T47D (cell line): ENCODE measurements around the gene TK2.
A peak's percentile ranks its signal among the peaks of the same experiment; 100 is the strongest.
"Not testable (repeated sequence)": the region's sequence is repeated elsewhere in the genome, so short reads cannot be mapped to it uniquely, and the experiment has no call there.

Experiments
- DNase-seq, 2 experiments: peaks; one replicate each; pipeline versions ENCODE4 v3.0.0 to v3.0.0-alpha.2; 2011 to 2012; ENCODE audit warnings: low read depth in 1 of 2, low spot score in 1 of 2
- JUND ChIP-seq: IDR thresholded peaks from 2 replicates; pipeline ENCODE4 v1.6.1; 2012; ENCODE audit warnings: low read depth
- in situ Hi-C: cut with HindIII; loops from 2 replicates; pipeline ENCODE4 v1.10.0; 2016; ENCODE audit warnings: low sequenced_read_pairs, low pct_unique_long_range_greater_than_20kb

The TK2 gene

GRCh38 chr16:66510711-66511601, 39.0 kb downstream of the TK2 start:
- DNase-seq = peak in 1 of 2 experiments; percentile 59
- no peak for TF ChIP-seq JUND
- in situ Hi-C loops = no loop called here

DNA sequence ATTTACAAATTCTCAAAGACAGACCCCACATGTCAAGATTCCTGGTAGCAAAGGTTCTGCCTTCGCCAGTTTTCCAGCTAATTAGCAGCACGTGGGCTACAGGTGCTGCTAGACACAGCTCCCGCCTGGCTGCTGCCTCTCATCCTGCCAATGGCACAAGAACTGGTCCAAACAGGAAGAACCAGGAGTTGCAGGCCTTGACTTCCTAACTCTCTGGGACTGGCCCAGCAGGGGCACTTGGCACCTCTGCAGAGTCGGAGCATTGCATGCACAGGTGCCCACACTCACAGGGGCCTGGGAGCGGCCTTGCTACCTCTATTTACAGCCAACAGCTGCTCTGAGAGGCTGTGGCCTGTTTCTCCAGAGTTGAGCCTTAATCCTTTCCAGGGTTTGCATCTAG, 39.6 kb downstream of the TK2 start:
- TF ChIP-seq JUND = no peak
- peak in 1 of 2 experiments; percentile 56 for DNase-seq
- in situ Hi-C loops = no loop called here

GRCh38 chr16:66509576-66509975, 40.3 kb downstream of the TK2 start:
- DNase-seq = no peak
- in situ Hi-C loops = no loop called here
- no peak for TF ChIP-seq JUND

GRCh38 chr16:66508914-66509496, 40.9 kb downstream of the TK2 start:
- no peak for TF ChIP-seq JUND
- no peak for DNase-seq
- in situ Hi-C loops = no loop called here

- in situ Hi-C loops = no loop called here
- peak in 1 of 2 experiments; percentile 86 for DNase-seq
- peak; percentile 26; the same call in 1 of the 2 replicates for TF ChIP-seq JUND
Measured at GRCh38 chr16:66508248-66508913, 41.5 kb downstream of the TK2 start.

- DNase-seq = no peak
- TF ChIP-seq JUND = no peak
- in situ Hi-C loops = no loop called here
Measured at GRCh38 chr16:66507731-66508239, 42.1 kb downstream of the TK2 start.

GRCh38 chr16:66503612-66504011, 46.3 kb downstream of the TK2 start:
- no peak for DNase-seq
- TF ChIP-seq JUND = no peak
- in situ Hi-C loops = no loop called here

DNA sequence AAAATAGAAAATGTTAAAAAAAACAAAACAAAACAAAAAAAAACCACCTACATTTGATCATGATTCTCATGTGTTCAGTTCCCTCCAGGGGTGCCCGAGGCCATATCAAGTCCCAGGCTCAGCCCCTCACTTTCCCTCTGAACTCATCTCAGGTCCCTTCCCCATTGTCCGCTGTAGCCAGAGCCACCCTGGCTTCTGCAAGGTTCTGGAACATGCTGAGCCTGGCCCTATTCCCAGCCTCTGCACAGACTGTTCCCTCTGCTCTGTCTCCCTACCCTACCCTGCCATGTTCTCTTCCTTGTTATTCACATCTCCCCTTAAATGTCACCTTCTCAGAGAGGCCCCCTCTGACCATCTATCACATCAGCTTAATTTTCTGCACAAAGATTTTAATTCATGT, 46.9 kb downstream of the TK2 start:
- in situ Hi-C loops = no loop called here
- no peak for TF ChIP-seq JUND
- DNase-seq = no peak

GRCh38 chr16:66502020-66502913, 47.7 kb downstream of the TK2 start:
- no peak for TF ChIP-seq JUND
- in situ Hi-C loops = no loop called here

GRCh38 chr16:66501563-66501962, 48.4 kb downstream of the TK2 start:
- in situ Hi-C loops, DNase-seq: not testable (repeated sequence)

More at GRCh38 chr16:66502020-66502913, 47.7 kb downstream of the TK2 start:
- DNase-seq = no peak

GRCh38 chr16:66497921-66498320, 52.0 kb downstream of the TK2 start:
- DNase-seq, in situ Hi-C loops: not testable (repeated sequence)

- in situ Hi-C loops, DNase-seq: not testable (repeated sequence)
Measured at GRCh38 chr16:66496226-66496625, 53.7 kb downstream of the TK2 start.
